Stimulated activated CD4-positive, alpha-beta T cell treated with anti-CD3 and anti-CD28 coated beads, TNF-alpha, amount 100 ng/mL, for 1 hour (primary cell): ENCODE data around the gene COPZ1.
A peak's percentile ranks its signal among the peaks of the same experiment; 100 is the strongest.
"Not testable (repeated sequence)": the region's sequence is repeated elsewhere in the genome, so short reads cannot be mapped to it uniquely, and the experiment has no call there.

Source experiments
- DNase-seq, 3 donors: peaks; one replicate each; pipeline ENCODE4 v3.0.0-alpha.2; 2020; ENCODE audit warnings: low read depth in 3 of 3, low spot score in 1 of 3

The COPZ1 gene, protein sequence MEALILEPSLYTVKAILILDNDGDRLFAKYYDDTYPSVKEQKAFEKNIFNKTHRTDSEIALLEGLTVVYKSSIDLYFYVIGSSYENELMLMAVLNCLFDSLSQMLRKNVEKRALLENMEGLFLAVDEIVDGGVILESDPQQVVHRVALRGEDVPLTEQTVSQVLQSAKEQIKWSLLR

DNA sequence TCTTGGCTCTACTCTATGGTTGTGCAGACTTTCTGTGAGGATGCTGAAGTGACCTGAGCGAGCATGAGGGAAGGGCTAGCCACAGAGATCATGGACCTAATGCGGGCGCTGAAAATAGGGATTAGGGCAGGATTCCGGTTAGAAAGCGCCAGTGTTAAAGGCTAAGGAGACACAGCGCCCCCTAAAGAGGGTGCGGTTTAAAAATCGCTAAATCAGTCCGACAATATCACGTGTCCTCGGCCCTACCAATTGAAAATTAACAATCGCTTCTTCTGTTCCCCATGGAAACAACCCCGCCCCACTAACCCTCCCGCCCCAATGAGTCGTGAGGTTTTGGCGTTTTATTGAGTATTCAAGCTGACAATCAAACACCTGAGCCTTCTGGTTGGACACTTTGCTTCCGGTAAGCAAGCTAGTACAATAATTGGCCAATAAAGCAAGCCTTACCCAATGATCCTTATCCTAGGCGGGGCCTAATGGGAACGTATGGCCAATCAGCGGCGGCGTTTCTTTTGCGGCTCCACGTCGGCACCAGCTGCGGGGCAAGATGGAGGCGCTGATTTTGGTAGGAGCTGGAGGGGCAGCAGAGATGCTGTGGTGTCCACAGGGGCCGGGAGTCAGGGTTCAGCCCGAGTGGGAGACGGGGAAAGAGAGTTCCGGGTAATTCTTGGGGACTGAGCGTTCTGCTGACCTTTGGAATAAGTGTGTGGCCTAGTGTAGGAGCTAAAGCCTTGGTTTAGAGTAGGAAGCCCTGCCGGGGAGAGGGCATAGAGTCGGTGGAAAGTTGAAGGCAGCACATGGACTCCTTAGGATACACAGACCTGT is at the start of gene COPZ1:
COPZ1 (plus strand) TSS at position 515 of the 825 bp plus-strand sequence; CDS start at position 548, 33 bp downstream.
- DNase-seq = peak; percentile 73 to 82 (median 81)

DNA sequence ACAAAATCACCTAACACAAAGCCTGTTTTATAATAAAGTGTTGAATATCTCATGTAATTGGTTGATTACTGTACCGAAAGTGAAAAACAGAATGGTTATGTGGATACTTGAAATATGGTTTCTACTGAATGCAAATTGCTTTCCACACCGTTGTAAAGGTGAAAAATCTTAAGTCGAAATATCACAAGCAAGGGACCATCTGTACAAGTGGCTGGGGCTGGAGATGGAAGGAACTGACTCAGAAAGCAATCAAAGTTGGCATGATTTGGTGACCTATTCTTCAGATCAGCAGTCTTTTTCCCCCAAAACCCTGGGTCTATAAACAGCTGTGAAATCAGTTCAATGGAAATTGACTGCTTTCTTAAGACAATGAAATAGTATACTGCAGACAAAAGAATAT is 48.6 kb upstream of the COPZ1 start:
- DNase-seq = no peak

DNA sequence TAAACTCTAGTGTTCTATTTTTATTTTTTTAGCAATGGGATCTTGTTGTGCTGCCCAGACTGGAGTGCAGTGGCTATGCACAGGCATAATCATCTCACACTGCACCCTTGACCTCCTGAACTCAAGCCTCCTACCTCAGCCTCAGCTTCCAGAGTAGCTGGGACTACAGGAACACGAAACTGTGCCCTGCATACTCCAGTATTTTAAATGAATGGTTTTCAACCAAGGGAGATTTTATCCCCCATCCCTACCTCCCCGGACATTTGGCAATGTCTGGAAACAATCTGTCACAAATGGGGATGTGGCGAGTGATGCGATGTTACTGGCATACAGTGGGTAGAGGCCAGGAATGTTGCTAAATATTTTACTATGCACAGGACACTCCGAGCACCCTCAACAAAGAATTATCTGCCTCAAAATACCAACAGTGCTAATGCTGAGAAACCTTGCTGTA is 47.1 kb upstream of the COPZ1 start:
- no peak for DNase-seq

DNA sequence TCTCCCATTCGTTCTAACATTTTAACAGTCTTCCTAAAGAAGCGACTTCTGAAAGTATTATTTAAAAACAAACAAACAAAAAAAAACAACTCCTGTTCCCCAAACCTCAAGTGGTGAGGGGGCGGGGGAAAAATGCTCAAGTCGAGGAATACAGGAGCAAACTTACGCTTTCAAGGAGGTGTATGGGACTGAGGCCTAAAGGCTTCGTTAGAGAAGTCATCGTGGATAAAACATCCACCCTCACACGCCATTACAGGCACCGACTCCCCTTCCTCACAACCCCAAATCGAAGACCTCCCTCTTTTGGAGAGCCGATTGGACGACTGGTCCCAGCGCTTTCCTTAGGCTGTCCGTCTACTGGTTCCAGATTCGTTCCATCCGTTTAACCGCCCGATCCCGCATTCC is 45.7 kb upstream of the COPZ1 start:
- DNase-seq = no peak

DNA sequence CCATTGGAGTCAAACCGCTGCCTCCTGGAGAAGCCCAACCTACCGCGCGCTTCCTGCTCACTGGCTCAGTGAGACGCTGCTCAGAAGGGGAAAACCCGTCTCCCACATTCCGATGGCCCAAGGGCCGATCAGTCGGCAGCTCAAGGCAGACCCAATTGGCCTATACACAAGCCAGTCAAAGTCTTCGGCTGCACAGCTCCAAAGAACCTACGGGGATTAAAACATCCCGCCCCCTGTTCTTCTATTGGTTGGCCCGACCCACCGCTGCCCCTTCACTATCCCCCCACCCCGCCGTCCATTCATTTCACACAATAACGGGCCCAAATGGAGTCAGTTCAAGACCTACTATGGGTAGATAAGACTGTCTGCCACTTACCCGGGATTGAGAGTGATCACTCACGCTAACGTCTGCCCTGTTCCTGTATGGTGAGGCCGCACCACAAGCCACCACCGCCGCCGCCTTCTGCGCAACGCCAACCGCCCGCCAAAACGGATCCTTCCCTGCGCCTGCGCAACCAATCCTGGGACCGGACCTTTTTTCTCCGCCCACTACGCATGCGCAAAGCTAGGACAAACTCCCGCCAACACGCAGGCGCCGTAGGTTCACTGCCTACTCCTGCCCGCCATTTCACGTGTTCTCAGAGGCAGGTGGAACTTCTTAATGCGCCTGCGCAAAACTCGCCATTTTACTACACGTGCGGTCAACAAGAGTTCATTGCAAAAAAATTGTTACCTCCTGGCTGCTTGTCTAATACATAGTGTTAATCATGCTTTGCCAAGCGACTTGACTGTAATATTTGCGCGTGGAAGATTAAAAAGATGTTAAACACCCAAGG is 45.1 kb upstream of the COPZ1 start, which contains the start of gene CBX5:
CBX5 (minus strand) TSS at position 491 of the 836 bp plus-strand sequence. CDS start 22,472 bp downstream, outside the sequence.
- peak; percentile 96 to 100 (median 99) for DNase-seq

DNA sequence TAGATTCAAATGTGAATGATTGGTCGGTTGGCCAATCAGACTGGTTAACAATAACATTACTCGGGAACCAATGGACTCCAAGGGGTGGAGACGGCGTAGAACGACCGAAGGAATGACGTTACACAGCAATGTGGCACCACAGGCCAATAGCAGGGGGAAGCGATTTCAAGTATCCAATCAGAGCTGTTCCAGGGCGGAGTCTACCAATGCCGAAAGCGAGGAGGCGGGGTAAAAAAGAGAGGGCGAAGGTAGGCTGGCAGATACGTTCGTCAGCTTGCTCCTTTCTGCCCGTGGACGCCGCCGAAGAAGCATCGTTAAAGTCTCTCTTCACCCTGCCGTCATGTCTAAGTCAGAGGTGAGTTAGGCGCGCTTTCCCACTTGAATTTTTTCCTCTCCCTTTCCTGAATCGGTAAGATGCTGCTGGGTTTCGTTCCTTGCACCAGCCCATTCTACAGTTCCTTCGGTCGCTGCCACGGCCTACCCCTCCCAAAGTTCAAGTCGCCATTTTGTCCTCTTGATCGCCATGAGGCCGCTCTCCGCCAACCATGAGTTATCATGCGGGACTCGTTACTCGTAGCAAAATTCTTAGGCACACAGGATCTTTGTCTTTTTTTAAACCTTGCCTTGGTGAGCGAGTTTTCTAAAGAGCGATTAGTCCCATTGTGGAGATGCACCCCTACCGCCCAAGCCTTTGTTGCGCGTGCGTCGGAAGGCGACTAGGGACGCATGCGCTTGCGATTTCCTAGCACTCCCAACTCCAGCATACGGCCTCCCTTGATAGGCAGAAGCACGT is 44.3 kb upstream of the COPZ1 start, which contains the start of gene HNRNPA1:
HNRNPA1 (plus strand) TSS at position 259 of the 793 bp plus-strand sequence; CDS start at position 341, 82 bp downstream.
- peak; percentile 72 to 93 (median 90) for DNase-seq

DNA sequence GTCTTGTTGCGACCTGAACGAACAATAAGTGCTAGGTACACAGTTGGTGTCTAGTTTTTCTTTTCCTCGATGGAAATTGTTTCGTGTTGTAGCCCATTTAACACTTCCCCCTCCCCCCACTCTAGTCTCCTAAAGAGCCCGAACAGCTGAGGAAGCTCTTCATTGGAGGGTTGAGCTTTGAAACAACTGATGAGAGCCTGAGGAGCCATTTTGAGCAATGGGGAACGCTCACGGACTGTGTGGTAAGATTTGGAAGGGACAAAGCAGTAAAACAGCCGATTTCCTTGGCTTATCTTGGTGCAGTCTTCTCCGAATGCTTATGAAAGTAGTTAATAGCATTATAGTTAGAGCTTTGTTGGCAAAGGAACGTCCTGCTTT is 43.7 kb upstream of the COPZ1 start:
- DNase-seq = not testable (repeated sequence)

DNA sequence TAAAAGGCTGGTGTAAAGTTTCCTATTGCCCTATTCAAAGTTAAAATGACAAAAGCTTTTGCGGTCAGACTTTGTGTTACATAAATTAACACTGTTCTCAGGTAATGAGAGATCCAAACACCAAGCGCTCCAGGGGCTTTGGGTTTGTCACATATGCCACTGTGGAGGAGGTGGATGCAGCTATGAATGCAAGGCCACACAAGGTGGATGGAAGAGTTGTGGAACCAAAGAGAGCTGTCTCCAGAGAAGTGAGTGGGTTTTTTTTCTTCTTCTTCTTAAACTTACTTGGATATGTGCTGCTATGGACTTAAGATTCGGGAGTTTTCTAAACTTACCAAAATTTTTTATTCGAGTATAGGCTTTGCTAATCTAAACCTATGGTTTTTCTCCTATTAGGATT is 43.2 kb upstream of the COPZ1 start:
- not testable (repeated sequence) for DNase-seq

DNA sequence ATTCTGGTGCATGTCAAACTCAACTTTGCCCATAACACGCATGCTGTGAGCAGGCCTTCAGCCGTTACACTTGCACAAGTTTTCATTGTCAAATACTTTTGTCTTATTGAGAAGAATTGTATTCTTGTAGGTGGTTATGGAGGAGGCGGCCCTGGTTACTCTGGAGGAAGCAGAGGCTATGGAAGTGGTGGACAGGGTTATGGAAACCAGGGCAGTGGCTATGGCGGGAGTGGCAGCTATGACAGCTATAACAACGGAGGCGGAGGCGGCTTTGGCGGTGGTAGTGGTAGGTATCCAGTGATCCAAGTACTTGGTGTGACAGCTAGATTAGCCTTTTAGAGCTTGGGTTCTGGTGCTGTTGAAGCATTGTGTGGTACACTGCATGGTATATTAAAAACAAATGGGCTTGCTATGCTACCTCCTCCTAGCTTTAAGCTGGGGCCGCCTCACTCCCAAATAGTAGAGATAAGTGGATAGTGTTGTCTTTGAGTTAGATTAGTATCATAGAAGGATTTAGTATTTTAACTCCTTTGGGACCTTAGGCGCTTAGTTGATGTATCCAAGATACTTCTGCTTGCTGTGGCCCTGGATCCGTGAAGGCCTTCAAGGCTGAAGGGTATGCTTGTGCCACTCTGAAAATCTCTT is 41.9 kb upstream of the COPZ1 start:
- DNase-seq = no peak

DNA sequence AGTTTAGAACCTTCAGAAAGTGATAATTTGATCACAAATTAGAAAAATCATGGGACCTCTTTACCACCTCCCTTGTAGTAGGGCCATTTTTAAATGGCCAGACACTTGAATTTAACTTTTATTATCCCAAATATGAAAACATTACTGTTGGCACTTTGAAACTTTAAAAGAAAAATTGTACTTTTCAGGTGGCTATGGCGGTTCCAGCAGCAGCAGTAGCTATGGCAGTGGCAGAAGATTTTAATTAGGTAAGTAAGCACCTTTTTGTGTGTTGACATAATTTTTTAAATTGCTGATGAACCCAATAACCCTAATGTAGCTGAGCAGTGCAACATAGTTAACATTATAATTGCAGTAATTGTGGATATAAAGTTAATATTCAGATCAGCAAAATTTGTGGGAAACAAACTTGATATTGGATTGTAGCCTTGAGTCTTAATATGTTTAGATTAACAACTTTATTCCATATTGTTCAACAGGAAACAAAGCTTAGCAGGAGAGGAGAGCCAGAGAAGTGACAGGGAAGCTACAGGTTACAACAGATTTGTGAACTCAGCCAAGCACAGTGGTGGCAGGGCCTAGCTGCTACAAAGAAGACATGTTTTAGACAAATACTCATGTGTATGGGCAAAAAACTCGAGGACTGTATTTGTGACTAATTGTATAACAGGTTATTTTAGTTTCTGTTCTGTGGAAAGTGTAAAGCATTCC is 40.7 kb upstream of the COPZ1 start:
- DNase-seq = not testable (repeated sequence)

DNA sequence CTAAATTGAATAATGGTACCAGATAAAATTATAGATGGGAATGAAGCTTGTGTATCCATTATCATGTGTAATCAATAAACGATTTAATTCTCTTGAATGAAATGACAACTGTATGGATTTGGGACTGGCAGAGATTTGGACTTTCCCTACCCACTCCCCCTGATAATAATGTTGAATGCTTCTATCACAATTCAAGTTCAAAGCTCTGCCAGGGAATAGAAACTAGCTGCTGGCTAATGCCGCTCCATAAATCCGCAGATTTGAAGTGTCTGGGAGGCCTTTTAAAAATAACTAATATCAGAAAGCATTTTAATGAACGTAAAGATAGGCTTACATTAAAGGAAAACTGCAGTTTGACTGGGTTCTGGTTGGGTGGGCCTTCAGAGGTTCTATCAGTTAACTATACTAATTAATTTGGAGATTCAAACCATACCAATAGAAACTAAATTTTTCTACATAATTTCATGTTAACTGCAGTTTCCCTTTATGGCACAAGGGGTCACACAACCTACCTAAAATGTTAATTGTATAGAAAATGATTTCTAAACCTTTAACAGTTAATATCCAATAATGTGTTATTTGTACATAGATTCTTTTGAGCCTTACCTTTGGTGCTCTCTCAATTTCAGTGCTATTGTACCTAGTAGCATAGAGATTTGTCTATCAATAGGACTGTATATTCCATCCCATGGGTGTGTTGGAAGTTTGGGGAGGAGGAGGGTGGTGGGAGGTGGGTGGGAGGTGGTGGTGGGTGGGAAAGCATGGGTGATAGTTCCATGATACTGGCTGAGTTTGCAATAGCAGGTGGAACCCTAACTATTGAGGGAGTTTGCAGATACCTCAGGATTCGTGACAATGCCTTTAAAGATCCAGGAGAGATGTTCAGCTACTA is 39.5 kb upstream of the COPZ1 start:
- DNase-seq = no peak

DNA sequence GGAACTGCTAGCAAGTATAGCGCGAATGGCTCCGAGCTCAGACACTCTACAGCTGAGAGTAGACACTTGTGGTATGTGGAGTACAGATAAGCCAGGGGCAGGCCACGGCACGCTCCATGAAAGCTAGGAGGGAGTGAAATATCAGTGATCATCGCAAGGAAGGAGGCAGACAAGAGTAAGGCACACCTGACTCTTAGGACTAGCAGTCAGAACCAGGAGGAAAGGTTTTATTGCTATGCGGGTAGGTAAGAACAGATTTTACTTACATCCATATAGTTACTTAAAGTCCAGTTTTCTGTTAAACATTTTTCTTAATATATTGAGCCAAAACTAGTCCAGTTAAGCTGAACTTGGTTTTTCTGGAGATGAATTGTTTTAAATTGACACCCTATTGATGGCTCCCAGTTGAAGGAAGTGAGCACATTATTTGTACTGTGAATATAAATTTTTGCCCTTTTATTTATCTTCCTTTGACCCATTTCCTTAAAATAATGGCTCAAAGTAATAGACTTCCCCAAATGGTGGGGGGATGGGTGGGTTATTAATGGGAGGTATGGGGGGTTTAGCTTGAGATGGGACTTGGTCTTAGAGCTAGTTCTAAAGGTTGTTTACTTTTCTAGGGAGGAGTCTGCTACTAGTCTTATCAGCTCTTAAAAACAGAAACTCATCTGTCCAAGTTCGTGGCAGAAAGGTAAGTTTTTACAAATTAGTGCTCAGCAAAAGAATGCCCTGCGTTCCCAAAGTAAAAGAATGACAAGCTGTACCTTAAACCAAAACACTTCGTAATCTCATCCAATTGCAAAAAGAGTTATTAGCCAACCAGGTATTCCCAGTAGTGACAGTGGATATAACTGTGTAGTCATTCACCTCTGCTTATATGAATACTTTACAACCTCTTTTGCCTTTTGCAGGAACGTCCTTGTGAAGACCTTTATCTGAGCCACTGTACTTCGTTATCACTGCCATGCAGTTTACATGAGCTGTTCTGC is 38.6 kb upstream of the COPZ1 start:
- no peak for DNase-seq

DNA sequence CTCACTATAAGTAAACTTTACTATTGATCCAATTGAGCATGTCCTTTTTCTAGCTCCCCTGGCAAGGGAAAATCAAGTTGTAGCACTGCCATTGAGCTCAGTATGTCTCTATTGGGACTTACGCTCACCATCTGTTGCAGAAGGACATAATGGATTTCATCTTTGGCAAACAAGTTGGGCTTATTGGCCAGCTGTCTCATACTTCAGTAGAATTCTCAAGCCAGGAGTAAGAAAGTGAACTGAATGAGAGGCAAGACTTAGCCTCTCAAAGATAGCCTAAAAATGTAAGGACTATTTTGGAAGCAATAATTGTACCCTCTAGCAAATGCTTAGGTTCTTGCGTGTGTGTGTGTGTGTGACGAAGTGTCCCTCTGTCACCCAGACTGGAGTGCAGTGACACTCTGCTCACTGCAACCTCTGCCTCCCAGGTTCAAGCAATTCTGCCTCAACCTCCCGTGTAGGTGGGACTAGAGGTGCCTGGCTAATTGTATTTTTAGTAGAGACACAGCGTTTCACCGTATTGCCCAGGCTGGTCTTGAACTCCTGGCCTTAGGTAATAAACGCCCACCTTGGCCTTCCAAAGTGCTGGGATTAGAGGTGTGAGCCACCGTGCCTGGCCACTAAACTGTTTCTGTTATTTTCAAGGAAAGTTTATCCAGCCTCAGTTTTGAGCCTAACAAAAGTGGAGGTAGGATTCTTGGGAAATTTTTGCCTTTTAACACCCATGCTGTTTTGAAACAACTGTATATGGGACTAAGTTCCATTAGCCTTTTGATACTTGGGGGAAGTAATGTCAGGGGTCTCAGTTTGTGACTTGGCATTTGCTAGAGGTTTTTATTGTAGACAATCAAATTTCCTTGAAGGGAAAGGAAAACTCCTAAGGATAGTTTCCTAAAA is 37.4 kb upstream of the COPZ1 start:
- DNase-seq = no peak

DNA sequence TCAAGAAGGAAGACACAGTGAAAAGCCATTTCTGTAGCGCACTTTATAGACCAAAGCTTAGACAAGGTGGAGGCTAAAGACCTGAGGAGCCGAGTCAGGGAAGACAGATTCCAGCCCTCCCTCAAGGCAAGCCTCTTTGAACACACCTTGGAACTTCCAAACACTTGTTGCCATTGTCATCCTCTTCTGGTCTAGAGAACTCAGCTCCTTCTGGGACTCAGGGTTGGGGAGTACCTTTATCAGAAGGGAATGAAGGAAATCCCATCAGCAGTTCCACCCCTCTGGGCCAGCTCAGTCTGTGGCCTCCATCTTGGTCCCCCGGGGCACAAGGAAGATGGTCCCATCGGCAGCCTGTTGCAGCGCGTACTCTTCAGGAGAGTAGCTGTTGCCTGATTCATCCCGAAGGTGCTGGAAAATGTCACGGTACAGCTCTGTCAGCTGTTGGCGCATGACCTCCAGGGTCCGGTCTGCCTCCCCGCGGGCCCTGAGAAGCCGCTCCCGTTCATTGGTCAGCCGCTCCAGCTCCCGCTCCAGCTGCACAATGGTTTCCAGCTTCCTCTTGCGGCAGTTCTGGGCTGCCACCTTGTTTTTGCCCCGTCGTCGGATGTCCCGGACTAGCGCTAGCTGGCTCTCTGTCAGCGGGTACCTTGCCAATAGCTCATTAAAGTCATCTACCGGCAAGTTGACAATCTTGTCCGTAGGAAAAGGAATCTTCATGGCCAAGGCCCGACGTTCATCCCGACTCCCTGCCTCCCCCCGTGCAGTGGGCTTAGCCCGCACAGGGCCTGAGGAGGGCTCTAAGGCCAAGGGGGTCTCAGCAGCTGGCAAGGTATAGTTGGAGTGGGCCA is 32.6 kb upstream of the COPZ1 start:
- no peak for DNase-seq

DNA sequence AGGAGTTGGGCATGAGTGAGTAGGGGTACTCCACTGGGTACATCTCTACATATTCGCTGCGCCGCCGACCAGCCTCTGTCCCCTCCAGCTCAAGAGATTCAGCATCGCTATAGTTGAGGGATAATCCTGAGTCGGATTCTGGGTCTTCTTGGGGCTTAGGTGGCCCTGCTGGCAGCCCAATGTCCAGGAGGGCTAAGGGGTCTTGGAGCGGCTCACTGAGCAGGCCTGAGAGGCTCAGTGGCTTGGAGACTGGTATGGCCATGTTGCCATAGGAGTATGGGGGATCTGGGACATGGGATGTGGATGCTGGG is 32.0 kb upstream of the COPZ1 start:
- no peak for DNase-seq
